H9 (cell line): ENCODE data around the gene TSC1. TPM values are rescaled to one million over a fixed set of nuclear protein-coding genes. Genes with fewer than 3 reads are reported as not detected.

Experiments
- DNase-seq: peaks from one replicate; pipeline ENCODE4 v3.0.0-alpha.2; 2017
- H2AFZ ChIP-seq: one replicate; pipeline ENCODE4 v1.6.1; 2013; ENCODE audit warnings: mild to moderate bottlenecking, low read length, control low read depth, moderate library complexity
- H2AK5ac ChIP-seq: 2 replicates; pipeline ENCODE4 v1.6.1; 2013; ENCODE audit warnings: low read length, control low read depth, mixed read lengths; ENCODE audit not compliant: insufficient read length
- H2BK120ac ChIP-seq: one replicate; pipeline ENCODE4 v1.6.1; 2013; ENCODE audit warnings: low read depth, mild to moderate bottlenecking, low read length, control low read depth, inconsistent platforms; ENCODE audit not compliant: poor library complexity, severe bottlenecking
- H2BK12ac ChIP-seq: 2 replicates; pipeline ENCODE4 v1.6.1; 2013; ENCODE audit warnings: low read length, control low read depth, mixed read lengths, low read depth; ENCODE audit not compliant: insufficient read length
- H2BK15ac ChIP-seq: 2 replicates; pipeline ENCODE4 v1.6.1; 2013; ENCODE audit warnings: low read depth, low read length, control low read depth
- H2BK20ac ChIP-seq: one replicate; pipeline ENCODE4 v1.6.1; 2013; ENCODE audit warnings: low read depth, mild to moderate bottlenecking, low read length, control low read depth, inconsistent platforms; ENCODE audit not compliant: poor library complexity, severe bottlenecking
- H2BK5ac ChIP-seq: 2 replicates; pipeline ENCODE4 v1.6.1; 2013; ENCODE audit warnings: low read length, control low read depth, mixed read lengths; ENCODE audit not compliant: insufficient read length
- H3K14ac ChIP-seq: 2 replicates; pipeline ENCODE4 v1.6.1; 2013; ENCODE audit warnings: low read length, control low read depth; ENCODE audit not compliant: insufficient read depth
- H3K18ac ChIP-seq: 2 replicates; pipeline ENCODE4 v1.6.1; 2013; ENCODE audit warnings: low read depth, mild to moderate bottlenecking, mixed read lengths, low read length, control low read depth; ENCODE audit not compliant: insufficient read length
- H3K23ac ChIP-seq: 2 replicates; pipeline ENCODE4 v1.6.1; 2013; ENCODE audit warnings: low read length, control low read depth, mixed read lengths, low read depth; ENCODE audit not compliant: insufficient read length
- H3K23me2 ChIP-seq: 2 replicates; pipeline ENCODE4 v1.6.1; 2013; ENCODE audit warnings: low read depth, mild to moderate bottlenecking, mixed read lengths, low read length, control low read depth; ENCODE audit not compliant: insufficient read length, poor library complexity, severe bottlenecking
- H3K27ac ChIP-seq: 2 replicates; pipeline ENCODE4 v1.5.1; 2013; ENCODE audit warnings: low read length, control low read depth, mixed read lengths, low read depth; ENCODE audit not compliant: insufficient read length
- H3K27me3 ChIP-seq: 2 replicates; pipeline ENCODE4 v1.6.1; 2013; ENCODE audit warnings: low read length, control low read depth, inconsistent platforms; ENCODE audit not compliant: insufficient read depth
- H3K4ac ChIP-seq: 2 replicates; pipeline ENCODE4 v1.6.1; 2013; ENCODE audit warnings: low read depth, mild to moderate bottlenecking, control low read depth, inconsistent platforms, low read length, moderate library complexity
- H3K4me1 ChIP-seq: 2 replicates; pipeline ENCODE4 v1.6.1; 2013; ENCODE audit warnings: low read length, control low read depth, inconsistent platforms; ENCODE audit not compliant: insufficient read depth
- H3K4me2 ChIP-seq: 2 replicates; pipeline ENCODE4 v1.6.1; 2013; ENCODE audit warnings: low read length, control low read depth, mixed read lengths; ENCODE audit not compliant: insufficient read length, insufficient read depth
- H3K56ac ChIP-seq: 2 replicates; pipeline ENCODE4 v1.6.1; 2013; ENCODE audit warnings: low read depth, mild to moderate bottlenecking, mixed read lengths, low read length, control low read depth; ENCODE audit not compliant: insufficient read length
- H3K79me1 ChIP-seq: 2 replicates; pipeline ENCODE4 v1.6.1; 2013; ENCODE audit warnings: low read depth, mild to moderate bottlenecking, moderate library complexity, low read length, control low read depth, inconsistent platforms; ENCODE audit not compliant: insufficient read depth, poor library complexity, severe bottlenecking
- H3K79me2 ChIP-seq: 2 replicates; pipeline ENCODE4 v1.6.1; 2013; ENCODE audit warnings: low read length, control low read depth, inconsistent platforms; ENCODE audit not compliant: insufficient read depth
- H3K9ac ChIP-seq: 2 replicates; pipeline ENCODE4 v1.6.1; 2013; ENCODE audit warnings: low read length, control low read depth, mixed read lengths; ENCODE audit not compliant: insufficient read length; ENCODE audit errors: extremely low read depth
- H3K9me3 ChIP-seq: one replicate; pipeline ENCODE4 v1.6.1; 2013; ENCODE audit warnings: low read depth, low read length, inconsistent platforms; ENCODE audit not compliant: control insufficient read depth
- H3T11ph ChIP-seq: one replicate; pipeline ENCODE4 v1.6.1; 2013; ENCODE audit warnings: mild to moderate bottlenecking, low read length, control low read depth, inconsistent platforms
- H4K20me1 ChIP-seq: one replicate; pipeline ENCODE4 v1.6.1; 2013; ENCODE audit not compliant: control insufficient read depth, insufficient read length, insufficient read depth
- H4K5ac ChIP-seq: 2 replicates; pipeline ENCODE4 v1.6.1; 2013; ENCODE audit warnings: low read depth, mild to moderate bottlenecking, mixed read lengths, low read length, control low read depth; ENCODE audit not compliant: insufficient read length
- H4K8ac ChIP-seq: replicated peaks from 2 replicates; pipeline ENCODE4 v1.6.1; 2013; ENCODE audit warnings: low read length, control low read depth, mixed read lengths, low read depth; ENCODE audit not compliant: insufficient read length
- H4K91ac ChIP-seq: 2 replicates; pipeline ENCODE4 v1.6.1; 2013; ENCODE audit warnings: low read depth, mild to moderate bottlenecking, moderate library complexity, mixed read lengths, low read length, control low read depth; ENCODE audit not compliant: insufficient read length
- H3K27ac Mint-ChIP-seq, 3 experiments: 2 replicates in 2 of 3; 3 replicates in 1 of 3; pipeline ENCODE4 v1.8.0; 2020 to 2021; ENCODE audit warnings: mixed read lengths in 3 of 3, mild to moderate bottlenecking in 1 of 3, moderate library complexity in 1 of 3
- H3K27me3 Mint-ChIP-seq: 2 replicates; pipeline ENCODE4 v1.8.0; 2021; ENCODE audit warnings: low read depth, mild to moderate bottlenecking, moderate library complexity, mixed read lengths
- H3K36me3 Mint-ChIP-seq, 3 experiments: 2 replicates in 2 of 3; 3 replicates in 1 of 3; pipeline ENCODE4 v1.8.0; 2020 to 2021; ENCODE audit warnings: low read depth in 3 of 3, mixed read lengths in 3 of 3; ENCODE audit not compliant: insufficient read depth in 1 of 3
- H3K4me1 Mint-ChIP-seq, 2 experiments: 2 replicates each; pipeline ENCODE4 v1.8.0; 2020; ENCODE audit warnings: mixed read lengths in 2 of 2
- H3K4me3 Mint-ChIP-seq, 2 experiments: 2 replicates in 1 of 2; 3 replicates in 1 of 2; pipeline ENCODE4 v1.8.0; 2020 to 2021; ENCODE audit warnings: mild to moderate bottlenecking in 2 of 2, mixed read lengths in 2 of 2, moderate library complexity in 1 of 2
- H3K9me3 Mint-ChIP-seq, 2 experiments: 2 replicates in 1 of 2; 3 replicates in 1 of 2; pipeline ENCODE4 v1.8.0; 2020; ENCODE audit warnings: mild to moderate bottlenecking in 2 of 2, mixed read lengths in 2 of 2, moderate library complexity in 1 of 2
- WGBS: extraction: QIAGEN DNeasy Blood & Tissue Kit; methylation state at CpG from one replicate; pipeline ENCODE4 v1.1.7; 2013; ENCODE audit warnings: missing lambda C conversion rate, low lambda C conversion rate, mixed read lengths; ENCODE audit not compliant: insufficient read length; ENCODE audit errors: extremely low coverage; 5-methylcytosine and 5-hydroxymethylcytosine counted together
- total RNA-seq: library from RNA; stranded (reverse); gene quantifications from 2 replicates; pipeline ENCODE4 v1.2.1, GENCODE V29; 2021
- TF ChIP-seq, protein P1 (sequence below): fragments of 200-600 bp; sonication (generic); conservative IDR thresholded peaks from 3 replicates; pipeline ENCODE4 v1.8.0; 2021; ENCODE audit warnings: antibody characterized with exemption, mild to moderate bottlenecking

TSC1 gene
- total RNA-seq, 1 experiment from 2014 or later = 32.7 TPM

DNA sequence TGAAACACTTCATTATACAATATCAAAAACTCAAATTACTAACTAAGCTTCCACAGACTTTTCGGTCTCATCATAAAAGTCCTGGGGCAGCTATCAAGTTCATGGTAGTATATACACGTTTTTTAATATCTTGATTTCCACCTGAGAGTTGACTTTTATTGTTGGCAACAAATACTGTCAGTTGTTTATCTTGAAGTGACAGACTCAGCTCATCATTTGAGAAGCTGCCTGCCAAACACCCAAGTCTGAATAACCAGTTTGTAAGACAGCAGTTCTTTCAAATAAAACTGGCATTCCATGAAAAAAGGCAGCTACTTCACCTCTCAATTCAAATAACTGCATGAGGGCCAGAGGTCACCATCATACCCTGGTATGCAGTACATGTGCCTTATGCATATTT is 35.1 kb downstream of the TSC1 start:
- no peak overlapping the region for H2AK5ac ChIP-seq
- Mint-ChIP-seq H3K36me3 (peaks cover 12 to 39% (median 30%) of the 10 kb centered on the region in 3 experiments), H3K27me3 (no peaks in the 10 kb centered on the region), H3K27ac (no peak overlapping the region), H3K4me3 (no peak overlapping the region), H3K4me1 (peaks cover 5% of the 10 kb centered on the region in 2 experiments), H3K9me3 (no peaks in the 10 kb centered on the region)
- no peak overlapping the region for H4K91ac ChIP-seq
- no peaks in the 10 kb centered on the region for H3K79me1 ChIP-seq
- H3K4ac ChIP-seq = no peak overlapping the region
- no peak overlapping the region for H2BK5ac ChIP-seq
- H3K79me2 ChIP-seq = no peaks in the 10 kb centered on the region
- DNase-seq = no peak
- no peak overlapping the region for H2BK20ac ChIP-seq
- H3K9me3 ChIP-seq = no peaks in the 10 kb centered on the region
- no peaks in the 10 kb centered on the region for H3K23me2 ChIP-seq
- H4K8ac ChIP-seq = no peak overlapping the region
- TF ChIP-seq, protein P1, sequence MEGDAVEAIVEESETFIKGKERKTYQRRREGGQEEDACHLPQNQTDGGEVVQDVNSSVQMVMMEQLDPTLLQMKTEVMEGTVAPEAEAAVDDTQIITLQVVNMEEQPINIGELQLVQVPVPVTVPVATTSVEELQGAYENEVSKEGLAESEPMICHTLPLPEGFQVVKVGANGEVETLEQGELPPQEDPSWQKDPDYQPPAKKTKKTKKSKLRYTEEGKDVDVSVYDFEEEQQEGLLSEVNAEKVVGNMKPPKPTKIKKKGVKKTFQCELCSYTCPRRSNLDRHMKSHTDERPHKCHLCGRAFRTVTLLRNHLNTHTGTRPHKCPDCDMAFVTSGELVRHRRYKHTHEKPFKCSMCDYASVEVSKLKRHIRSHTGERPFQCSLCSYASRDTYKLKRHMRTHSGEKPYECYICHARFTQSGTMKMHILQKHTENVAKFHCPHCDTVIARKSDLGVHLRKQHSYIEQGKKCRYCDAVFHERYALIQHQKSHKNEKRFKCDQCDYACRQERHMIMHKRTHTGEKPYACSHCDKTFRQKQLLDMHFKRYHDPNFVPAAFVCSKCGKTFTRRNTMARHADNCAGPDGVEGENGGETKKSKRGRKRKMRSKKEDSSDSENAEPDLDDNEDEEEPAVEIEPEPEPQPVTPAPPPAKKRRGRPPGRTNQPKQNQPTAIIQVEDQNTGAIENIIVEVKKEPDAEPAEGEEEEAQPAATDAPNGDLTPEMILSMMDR = no peak
- no peak overlapping the region for H4K5ac ChIP-seq
- no peaks in the 10 kb centered on the region for H4K20me1 ChIP-seq
- no peak overlapping the region for H3K14ac ChIP-seq
- no CpG with 5 or more reads among the region's 2 CpGs for WGBS
- H2BK120ac ChIP-seq = no peak overlapping the region
- H3K9ac ChIP-seq = no peak overlapping the region
- H3K4me1 ChIP-seq = no peaks in the 10 kb centered on the region
- no peak overlapping the region for H3K27ac ChIP-seq
- no peak overlapping the region for H3K23ac ChIP-seq
- no peak overlapping the region for H2BK15ac ChIP-seq
- no peak overlapping the region for H2AFZ ChIP-seq
- H2BK12ac ChIP-seq = no peak overlapping the region
- H3K18ac ChIP-seq = no peak overlapping the region
- H3K4me2 ChIP-seq = no peak overlapping the region
- H3K56ac ChIP-seq = no peak overlapping the region
- no peak overlapping the region for H3T11ph ChIP-seq
- H3K27me3 ChIP-seq = no peaks in the 10 kb centered on the region
